A673 (cell line): ENCODE data around the gene TMEM232.

Experiments
- CTCF ChIP-seq: fragments of 300-800, 200-600 bp; sonication (generic); conservative IDR thresholded peaks from 2 replicates; pipeline ENCODE4 v1.5.1; 2017; ENCODE audit warnings: low read depth, mild to moderate bottlenecking, antibody characterized with exemption, low read length, moderate library complexity, mixed read lengths
- EZH2 ChIP-seq: fragments of 200-600 bp; sonication (generic); IDR thresholded peaks from 2 replicates; pipeline ENCODE4 v1.6.1; 2017; ENCODE audit warnings: borderline replicate concordance, low read depth, mild to moderate bottlenecking, mixed read lengths, antibody characterized with exemption, low read length; ENCODE audit not compliant: poor library complexity, severe bottlenecking

DNA sequence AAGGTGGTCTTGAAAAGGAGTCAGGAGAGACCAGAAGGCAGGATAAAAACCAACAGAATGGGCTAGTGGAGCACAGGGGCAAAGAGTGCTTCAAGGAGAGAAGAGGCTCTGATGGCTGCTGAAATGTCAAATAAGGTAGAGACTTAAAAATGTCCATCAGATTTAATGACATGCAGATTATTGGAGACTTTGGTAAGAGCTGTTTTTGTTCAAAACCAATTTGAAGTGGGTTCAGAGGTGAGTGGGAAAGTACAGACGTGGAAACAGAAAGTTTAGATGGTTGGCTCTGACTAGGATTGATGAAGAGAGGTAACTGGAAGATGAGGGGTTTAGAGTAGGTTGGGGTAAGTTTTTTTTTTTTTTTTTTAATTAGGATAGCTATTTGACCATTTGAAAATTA lies 26.5 kb upstream of the TMEM232 start:
- no peak for TF ChIP-seq CTCF
- TF ChIP-seq EZH2, result no peak
